Fibroblast of lung (primary cell): ENCODE data around the gene CTRB1. TPM values are rescaled to one million over a fixed set of nuclear protein-coding genes. Genes with fewer than 3 reads are reported as not detected.

ENCODE experiments used
- DNase-seq, 2 donors: peaks; one replicate each; pipeline versions ENCODE4 v3.0.0 to v3.0.0-alpha.2; 2010; ENCODE audit warnings: low read depth in 2 of 2
- H2AFZ ChIP-seq: 2 replicates; pipeline ENCODE4 v1.5.1; 2012; ENCODE audit warnings: low read length, control low read depth, inconsistent platforms
- H3K27ac ChIP-seq: 2 replicates; pipeline ENCODE4 v1.5.1; 2011; ENCODE audit warnings: low read length, control low read depth; ENCODE audit not compliant: insufficient read depth
- H3K27me3 ChIP-seq: 2 replicates; pipeline ENCODE4 v1.5.1; 2011; ENCODE audit warnings: mild to moderate bottlenecking, low read length; ENCODE audit not compliant: control insufficient read depth, insufficient read depth
- H3K36me3 ChIP-seq: 2 replicates; pipeline ENCODE4 v1.5.1; 2011; ENCODE audit warnings: low read length; ENCODE audit not compliant: control insufficient read depth, insufficient read depth
- H3K4me1 ChIP-seq: 2 replicates; pipeline ENCODE4 v1.5.1; 2011; ENCODE audit warnings: low read length; ENCODE audit not compliant: control insufficient read depth, insufficient read depth; ENCODE audit errors: extremely low read depth
- H3K4me2 ChIP-seq: 2 replicates; pipeline ENCODE4 v1.5.1; 2011; ENCODE audit warnings: low read length, control low read depth; ENCODE audit not compliant: insufficient read depth; ENCODE audit errors: extremely low read depth
- H3K4me3 ChIP-seq, 4 experiments: fragments of 200-600 bp in 1 of 4; sonication (generic) in 1 of 4; replicated peaks in 1 of 4; 2 replicates each; pipeline ENCODE4 v1.5.1; 2011 to 2016; ENCODE audit warnings: low read length in 4 of 4, low read depth in 3 of 4, mild to moderate bottlenecking in 3 of 4, control low read depth in 2 of 4, inconsistent platforms in 1 of 4, mixed read lengths in 1 of 4; ENCODE audit not compliant: insufficient read depth in 1 of 4; ENCODE audit errors: control extremely low read depth in 1 of 4
- H3K79me2 ChIP-seq: 2 replicates; pipeline ENCODE4 v1.5.1; 2012; ENCODE audit warnings: mild to moderate bottlenecking, low read length, inconsistent platforms; ENCODE audit not compliant: control insufficient read depth, insufficient read depth
- H3K9ac ChIP-seq: 2 replicates; pipeline ENCODE4 v1.5.1; 2011; ENCODE audit warnings: mild to moderate bottlenecking, low read length, control low read depth; ENCODE audit not compliant: insufficient read depth
- H3K9me3 ChIP-seq: 2 replicates; pipeline ENCODE4 v1.5.1; 2012; ENCODE audit warnings: low read depth, low read length; ENCODE audit not compliant: control insufficient read depth, insufficient read depth
- H4K20me1 ChIP-seq: 2 replicates; pipeline ENCODE4 v1.5.1; 2011; ENCODE audit warnings: low read length; ENCODE audit not compliant: control insufficient read depth, insufficient read depth; ENCODE audit errors: extremely low read depth
- EZH2 ChIP-seq: IDR thresholded peaks from 2 replicates; pipeline ENCODE4 v1.5.1; 2012; ENCODE audit warnings: low read length, control low read depth, mild to moderate bottlenecking; ENCODE audit errors: missing control alignments
- polyA plus RNA-seq, 2 donors: library from polyadenylated mRNA; depleted of rRNA in 1 of 2; stranded (reverse) in 1 of 2; unstranded in 1 of 2; fragments of >200 nt; gene quantifications; 2 replicates each; pipeline ENCODE4 v1.2.1, GENCODE V29; 2011 to 2012; ENCODE audit warnings: missing spikeins in 1 of 2
- total RNA-seq: library from RNA; depleted of rRNA; stranded (reverse); fragments of >200 nt; gene quantifications from 2 replicates; pipeline ENCODE4 v1.2.1, GENCODE V29; 2014
- TF ChIP-seq, protein P1 (sequence below), 2 donors: IDR thresholded peaks in 1 of 2; conservative IDR thresholded peaks in 1 of 2; 1 replicate in 1 of 2; 2 replicates in 1 of 2; pipeline ENCODE4 v1.5.1; 2011 to 2012; ENCODE audit warnings: low read length in 2 of 2, control low read depth in 1 of 2, inconsistent platforms in 1 of 2, low read depth in 1 of 2, mild to moderate bottlenecking in 1 of 2

The CTRB1 gene
- total and polyA plus RNA-seq, 2 donors (not counting 1 experiment from before 2014, with no cell fraction given), result not detected

DNA sequence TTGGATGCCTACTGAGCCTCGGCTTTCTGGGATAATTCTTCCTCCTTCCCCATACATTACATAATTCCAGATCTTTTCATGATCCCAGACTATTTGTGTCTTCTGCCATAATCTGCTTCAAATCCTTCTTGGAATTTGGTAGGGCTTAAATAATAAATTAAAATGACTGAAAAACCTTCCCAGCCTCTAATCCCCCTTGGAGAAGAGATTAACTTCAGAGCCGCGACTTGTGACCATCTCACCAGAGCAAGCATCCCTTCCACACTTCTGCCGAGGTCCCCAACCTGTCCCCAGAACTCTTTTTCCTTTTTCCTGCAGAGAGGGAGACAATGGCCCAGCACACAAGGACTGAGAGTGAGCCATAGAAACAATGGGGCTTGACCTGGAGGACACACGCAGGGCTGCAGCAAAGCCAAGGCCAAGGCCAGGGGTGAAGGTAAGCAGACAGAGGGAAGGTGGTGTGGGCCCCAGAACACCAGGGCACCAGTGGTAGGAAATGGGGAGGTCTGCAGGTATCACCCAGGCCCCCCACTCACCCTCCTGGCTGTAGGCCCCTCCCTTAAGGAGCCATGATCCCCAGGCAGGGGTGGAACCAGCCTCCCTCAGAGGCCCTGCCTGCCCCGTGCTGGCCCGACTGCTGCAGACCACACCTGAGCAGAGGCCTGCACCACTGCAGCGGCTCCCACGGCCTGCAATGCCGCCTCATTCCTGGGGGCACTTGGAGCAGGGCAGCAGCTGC is 42.2 kb downstream of the CTRB1 start:
- Histone ChIP-seq H3K27me3 (no peaks in the 10 kb centered on the region), H3K4me2 (peak overlapping the region; percentile 42), H3K9ac (no peak overlapping the region), H3K9me3 (no peaks in the 10 kb centered on the region), H3K79me2 (peaks cover 95% of the 10 kb centered on the region), H3K27ac (no peak overlapping the region), H3K36me3 (peaks cover 18% of the 10 kb centered on the region), H4K20me1 (peaks cover 4% of the 10 kb centered on the region), H2AFZ (no peak overlapping the region), H3K4me3 (no peak overlapping the region), H3K4me1 (peaks cover 56% of the 10 kb centered on the region)
- no peak for TF ChIP-seq EZH2
- TF ChIP-seq, protein P1, sequence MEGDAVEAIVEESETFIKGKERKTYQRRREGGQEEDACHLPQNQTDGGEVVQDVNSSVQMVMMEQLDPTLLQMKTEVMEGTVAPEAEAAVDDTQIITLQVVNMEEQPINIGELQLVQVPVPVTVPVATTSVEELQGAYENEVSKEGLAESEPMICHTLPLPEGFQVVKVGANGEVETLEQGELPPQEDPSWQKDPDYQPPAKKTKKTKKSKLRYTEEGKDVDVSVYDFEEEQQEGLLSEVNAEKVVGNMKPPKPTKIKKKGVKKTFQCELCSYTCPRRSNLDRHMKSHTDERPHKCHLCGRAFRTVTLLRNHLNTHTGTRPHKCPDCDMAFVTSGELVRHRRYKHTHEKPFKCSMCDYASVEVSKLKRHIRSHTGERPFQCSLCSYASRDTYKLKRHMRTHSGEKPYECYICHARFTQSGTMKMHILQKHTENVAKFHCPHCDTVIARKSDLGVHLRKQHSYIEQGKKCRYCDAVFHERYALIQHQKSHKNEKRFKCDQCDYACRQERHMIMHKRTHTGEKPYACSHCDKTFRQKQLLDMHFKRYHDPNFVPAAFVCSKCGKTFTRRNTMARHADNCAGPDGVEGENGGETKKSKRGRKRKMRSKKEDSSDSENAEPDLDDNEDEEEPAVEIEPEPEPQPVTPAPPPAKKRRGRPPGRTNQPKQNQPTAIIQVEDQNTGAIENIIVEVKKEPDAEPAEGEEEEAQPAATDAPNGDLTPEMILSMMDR (conservative IDR thresholded peaks at IDR 0.05 in 1 of 2, IDR thresholded peaks at IDR 0.05 in 1 of 2; ENCODE audit: low read depth in 1 of 2, low read length in 2 of 2), result no peak
- DNase-seq, result no peak

DNA sequence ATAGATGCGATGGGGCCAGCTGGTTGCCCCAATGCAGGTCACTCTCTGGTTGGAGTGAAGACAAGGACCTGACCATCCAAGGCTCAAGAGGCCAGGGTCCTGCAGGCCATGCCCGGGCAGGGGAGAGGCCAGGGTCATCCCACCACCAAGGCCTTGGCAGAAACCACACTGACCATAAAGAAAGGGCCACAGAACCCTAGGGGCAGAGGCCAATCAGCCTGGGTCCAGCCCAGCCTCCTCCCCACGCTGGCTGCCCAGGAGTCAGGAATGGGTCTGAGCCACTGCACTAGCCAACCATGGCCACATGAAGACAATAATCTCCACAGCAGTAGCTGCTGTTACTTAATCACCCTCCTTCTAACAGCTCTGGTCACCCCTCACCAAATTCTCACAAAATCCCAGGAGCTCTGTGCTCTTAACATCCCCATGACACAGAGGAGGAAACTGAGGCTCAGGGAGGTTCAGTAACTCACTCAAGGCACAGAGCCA is 42.8 kb downstream of the CTRB1 start:
- peaks cover 89% of the 10 kb centered on the region for H3K79me2 ChIP-seq
- H3K9me3 ChIP-seq, result no peaks in the 10 kb centered on the region
- peaks cover 54% of the 10 kb centered on the region for H3K4me1 ChIP-seq
- no peak for DNase-seq
- no peaks in the 10 kb centered on the region for H3K27me3 ChIP-seq
- H3K4me3 ChIP-seq, result no peak overlapping the region
- H3K27ac ChIP-seq, result peak overlapping the region; percentile 93
- H2AFZ ChIP-seq, result no peak overlapping the region
- H3K4me2 ChIP-seq, result peak overlapping the region; percentile 67
- no peak overlapping the region for H3K9ac ChIP-seq
- peaks cover 18% of the 10 kb centered on the region for H3K36me3 ChIP-seq
- peaks cover 4% of the 10 kb centered on the region for H4K20me1 ChIP-seq
- TF ChIP-seq, protein P1 (conservative IDR thresholded peaks at IDR 0.05 in 1 of 2, IDR thresholded peaks at IDR 0.05 in 1 of 2; ENCODE audit: low read depth in 1 of 2, low read length in 2 of 2), result no peak
- no peak for TF ChIP-seq EZH2

DNA sequence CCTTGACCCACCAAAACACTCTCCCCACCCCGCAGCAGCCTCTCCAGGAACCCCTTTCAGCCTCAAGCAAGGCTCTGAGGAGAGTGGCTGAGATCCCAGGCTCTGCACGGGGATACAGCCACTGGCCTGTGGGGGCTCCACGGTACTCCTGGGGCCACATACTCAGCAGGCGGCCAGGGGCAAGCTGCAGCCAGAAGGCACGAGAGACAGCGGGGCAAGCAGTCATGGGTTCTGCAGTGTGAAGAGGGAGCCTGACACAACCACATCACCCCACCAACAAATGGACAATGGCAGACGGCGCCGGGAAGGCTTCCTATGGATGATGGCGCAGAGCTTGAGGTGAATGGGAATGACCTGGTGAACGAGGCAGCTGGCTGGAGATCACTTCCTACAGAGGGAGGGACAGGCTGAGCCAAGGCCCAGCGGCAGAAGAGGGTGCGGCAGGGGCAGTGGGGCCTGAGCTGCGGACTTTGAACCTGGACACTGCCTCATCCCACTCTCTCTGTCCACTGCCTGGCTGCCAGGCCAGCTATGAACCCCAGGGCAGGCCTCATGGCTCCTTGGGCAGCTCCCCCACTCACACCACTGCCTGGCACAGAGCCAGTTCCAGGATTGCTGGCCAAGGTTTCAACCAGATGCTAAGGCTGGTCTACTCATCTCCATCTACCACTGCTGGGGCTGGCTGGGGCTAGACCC is 43.5 kb downstream of the CTRB1 start:
- Histone ChIP-seq H3K36me3 (peaks cover 18% of the 10 kb centered on the region), H3K9me3 (no peaks in the 10 kb centered on the region), H3K4me2 (peak overlapping the region; percentile 67), H3K27ac (peak overlapping the region; percentile 93), H2AFZ (no peak overlapping the region), H3K79me2 (peaks cover 83% of the 10 kb centered on the region), H3K4me1 (peaks cover 48% of the 10 kb centered on the region), H4K20me1 (peaks cover 4% of the 10 kb centered on the region), H3K27me3 (no peaks in the 10 kb centered on the region), H3K4me3 (peak overlapping the region in 2 of 4 experiments; percentile 22 to 99), H3K9ac (peak overlapping the region; percentile 3)
- TF ChIP-seq, protein P1 (conservative IDR thresholded peaks at IDR 0.05 in 1 of 2, IDR thresholded peaks at IDR 0.05 in 1 of 2; ENCODE audit: low read depth in 1 of 2, low read length in 2 of 2), result no peak
- no peak for TF ChIP-seq EZH2
- DNase-seq, result no peak
